NOMO-1 treated with dmso at 0.1 percent for 144 hours (cell line): Measurements from ENCODE around the gene PPIA.
A peak's percentile ranks its signal among the peaks of the same experiment; 100 is the strongest.
"Not testable (repeated sequence)": the region's sequence is repeated elsewhere in the genome, so short reads cannot be mapped to it uniquely, and the experiment has no call there.

Experiments
- DNase-seq: peaks from one replicate; lab custom pipeline; 2025; ENCODE audit not compliant: unreplicated experiment; lab: John Stamatoyannopoulos, UW

The PPIA gene

GRCh38 chr7:44785218-44785617 lies 11.3 kb upstream of the PPIA start:
- DNase-seq, result not testable (repeated sequence)

DNA sequence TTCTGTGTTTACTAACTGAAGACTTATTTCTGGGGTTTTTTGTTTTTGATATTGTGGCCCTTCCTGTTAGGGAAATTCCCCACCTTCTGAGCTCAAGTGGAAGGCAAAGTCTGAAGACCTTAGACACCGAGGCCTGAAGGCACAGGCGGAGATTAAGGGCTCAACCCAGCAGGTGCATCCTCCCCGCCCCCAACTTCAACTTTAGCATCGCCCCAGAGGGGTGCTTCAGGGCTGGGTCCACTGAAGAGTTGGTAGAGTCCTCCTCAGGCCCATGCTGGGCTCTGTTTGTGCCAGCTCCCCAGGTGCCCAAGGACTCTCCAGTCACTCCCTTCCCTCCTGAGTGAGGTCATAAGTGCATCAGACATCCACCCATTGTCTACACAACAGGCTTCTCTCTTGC lies 9.4 kb upstream of the PPIA start:
- no peak for DNase-seq

DNA sequence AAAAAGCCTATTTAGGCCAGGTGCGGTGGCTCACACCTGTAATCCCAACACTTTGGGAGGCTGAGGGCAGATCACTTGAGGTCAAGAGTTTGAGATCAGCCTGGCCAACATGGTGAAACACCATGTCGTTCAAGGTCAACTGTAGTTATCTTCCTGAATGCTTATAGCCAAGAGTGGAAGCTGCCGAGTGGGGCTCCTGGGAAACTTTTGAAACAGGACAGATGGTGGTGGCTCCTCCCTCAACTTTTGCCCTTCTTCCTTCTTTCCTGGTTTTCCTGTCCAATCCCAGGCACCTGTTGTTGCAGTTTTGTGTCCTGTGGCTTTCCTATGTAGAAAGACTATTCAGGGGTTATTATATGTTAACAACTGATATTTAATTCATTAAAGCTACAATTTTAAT lies 8.7 kb upstream of the PPIA start:
- no peak for DNase-seq

DNA sequence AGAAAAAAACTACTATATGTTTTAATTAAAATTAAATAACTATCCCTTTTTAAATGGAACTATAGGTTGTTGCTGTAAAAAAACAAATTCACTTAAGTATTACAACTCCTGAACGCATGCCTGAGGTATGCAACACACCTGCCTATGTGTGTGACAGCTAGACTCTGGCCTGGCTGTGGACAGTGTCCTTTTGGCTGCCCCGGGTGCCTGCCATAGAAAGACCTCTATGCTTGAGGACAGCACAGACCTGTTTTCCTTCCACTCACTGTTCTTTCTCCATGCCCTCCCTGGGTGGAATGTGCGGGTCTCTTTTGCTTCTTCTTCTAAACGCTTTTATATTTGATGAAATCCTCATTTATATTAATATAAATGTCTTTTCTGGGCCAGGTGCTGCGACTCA lies 6.5 kb upstream of the PPIA start:
- no peak for DNase-seq

DNA sequence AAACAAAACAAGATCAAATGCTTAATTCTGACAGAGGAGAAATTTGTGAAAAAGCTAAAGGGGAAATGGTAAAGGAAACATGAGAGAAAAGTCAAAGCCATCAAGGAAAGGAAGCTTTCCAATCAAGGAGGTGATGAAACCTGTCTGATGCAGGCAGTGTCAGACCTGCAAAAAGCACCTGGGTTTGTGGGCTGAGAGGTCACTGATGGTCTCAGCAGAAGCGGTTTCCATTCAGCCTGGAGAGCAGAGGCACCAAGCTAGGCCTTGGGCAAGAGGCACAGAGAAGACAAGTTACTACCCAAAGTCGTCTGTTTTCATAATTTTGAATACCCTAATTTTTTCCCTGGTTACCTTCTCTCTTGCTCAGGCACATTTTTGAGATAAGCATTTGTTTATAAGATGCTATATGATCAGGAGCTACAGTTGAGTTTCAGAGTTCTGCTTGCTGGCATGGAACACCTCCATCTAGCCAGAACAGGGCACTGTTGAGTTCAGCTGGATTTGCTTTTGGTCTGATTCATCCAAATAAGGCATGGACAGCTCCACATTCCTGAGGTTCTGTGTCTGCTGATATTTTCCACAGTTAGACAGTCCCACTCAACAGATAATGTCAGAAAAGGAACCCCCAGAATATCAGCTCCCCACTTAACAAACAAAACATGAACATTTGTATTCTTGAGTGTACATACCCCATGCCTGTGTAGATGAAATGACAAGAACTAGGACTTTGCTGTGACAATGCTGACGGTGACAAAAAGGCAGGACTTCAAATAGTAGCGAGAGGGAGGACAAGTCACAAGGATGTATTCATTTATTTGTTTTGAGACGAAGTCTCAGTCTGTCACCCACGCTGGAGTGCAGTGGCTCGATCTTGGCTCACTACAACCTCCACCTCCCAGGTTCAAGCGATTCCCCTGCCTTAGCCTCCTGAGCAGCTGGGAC lies 4.9 kb upstream of the PPIA start:
- no peak for DNase-seq

GRCh38 chr7:44793919-44794318 lies 2.6 kb upstream of the PPIA start:
- DNase-seq, result no peak

DNA sequence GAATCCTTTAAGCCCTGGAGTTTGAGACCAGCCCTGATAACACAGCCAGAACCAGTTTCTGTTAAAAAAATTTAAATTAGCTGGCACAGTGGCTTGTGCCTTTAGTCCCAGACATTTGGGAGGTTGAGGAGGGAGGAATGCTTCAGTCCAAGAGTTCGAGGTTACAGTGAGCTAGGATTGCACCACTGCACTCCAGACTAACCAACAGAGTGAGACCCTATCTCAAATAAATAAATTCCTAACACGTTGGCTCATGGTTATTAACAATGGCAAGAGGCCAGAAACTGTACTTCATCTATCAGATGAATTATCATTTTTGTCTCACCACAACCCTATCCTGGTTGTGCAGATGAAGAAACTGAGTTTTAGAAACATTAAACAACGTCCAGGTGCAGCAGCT lies 2.1 kb upstream of the PPIA start:
- no peak for DNase-seq

GRCh38 chr7:44796034-44796503 lies 412 bp upstream of the PPIA start:
- DNase-seq, result no peak

GRCh38 chr7:44797329-44798258 lies 1.1 kb downstream of the PPIA start:
- peak; percentile 89 for DNase-seq

- DNase-seq, result no peak
Measured at GRCh38 chr7:44798649-44799305, 2.3 kb downstream of the PPIA start.

DNA sequence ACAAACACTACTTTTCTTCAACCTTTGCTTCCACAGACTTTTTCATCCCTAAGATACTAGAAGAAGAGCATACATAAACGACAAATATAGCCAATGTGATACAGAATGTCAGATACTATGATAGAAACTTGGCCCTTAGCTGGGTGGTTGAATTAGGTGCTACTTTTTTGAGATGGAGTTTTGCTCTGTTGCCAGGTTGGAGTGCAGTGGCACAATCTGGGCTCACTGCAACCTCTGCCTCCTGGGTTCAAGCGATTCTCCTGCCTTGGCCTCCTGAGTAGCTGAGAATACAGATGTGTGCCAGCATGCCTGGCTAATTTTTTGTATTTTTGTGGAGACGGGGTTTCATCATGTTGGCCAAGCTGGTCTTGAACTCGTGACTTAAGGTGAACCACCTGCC lies 3.5 kb downstream of the PPIA start:
- DNase-seq, result no peak

- DNase-seq, result no peak
Measured at GRCh38 chr7:44801890-44802289, 5.4 kb downstream of the PPIA start.

DNA sequence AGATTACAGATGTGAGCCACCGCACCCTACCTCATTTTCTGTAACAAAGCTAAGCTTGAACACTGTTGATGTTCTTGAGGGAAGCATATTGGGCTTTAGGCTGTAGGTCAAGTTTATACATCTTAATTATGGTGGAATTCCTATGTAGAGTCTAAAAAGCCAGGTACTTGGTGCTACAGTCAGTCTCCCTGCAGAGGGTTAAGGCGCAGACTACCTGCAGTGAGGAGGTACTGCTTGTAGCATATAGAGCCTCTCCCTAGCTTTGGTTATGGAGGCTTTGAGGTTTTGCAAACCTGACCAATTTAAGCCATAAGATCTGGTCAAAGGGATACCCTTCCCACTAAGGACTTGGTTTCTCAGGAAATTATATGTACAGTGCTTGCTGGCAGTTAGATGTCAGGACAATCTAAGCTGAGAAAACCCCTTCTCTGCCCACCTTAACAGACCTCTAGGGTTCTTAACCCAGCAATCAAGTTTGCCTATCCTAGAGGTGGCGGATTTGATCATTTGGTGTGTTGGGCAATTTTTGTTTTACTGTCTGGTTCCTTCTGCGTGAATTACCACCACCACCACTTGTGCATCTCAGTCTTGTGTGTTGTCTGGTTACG lies 6.0 kb downstream of the PPIA start:
- DNase-seq, result no peak

DNA sequence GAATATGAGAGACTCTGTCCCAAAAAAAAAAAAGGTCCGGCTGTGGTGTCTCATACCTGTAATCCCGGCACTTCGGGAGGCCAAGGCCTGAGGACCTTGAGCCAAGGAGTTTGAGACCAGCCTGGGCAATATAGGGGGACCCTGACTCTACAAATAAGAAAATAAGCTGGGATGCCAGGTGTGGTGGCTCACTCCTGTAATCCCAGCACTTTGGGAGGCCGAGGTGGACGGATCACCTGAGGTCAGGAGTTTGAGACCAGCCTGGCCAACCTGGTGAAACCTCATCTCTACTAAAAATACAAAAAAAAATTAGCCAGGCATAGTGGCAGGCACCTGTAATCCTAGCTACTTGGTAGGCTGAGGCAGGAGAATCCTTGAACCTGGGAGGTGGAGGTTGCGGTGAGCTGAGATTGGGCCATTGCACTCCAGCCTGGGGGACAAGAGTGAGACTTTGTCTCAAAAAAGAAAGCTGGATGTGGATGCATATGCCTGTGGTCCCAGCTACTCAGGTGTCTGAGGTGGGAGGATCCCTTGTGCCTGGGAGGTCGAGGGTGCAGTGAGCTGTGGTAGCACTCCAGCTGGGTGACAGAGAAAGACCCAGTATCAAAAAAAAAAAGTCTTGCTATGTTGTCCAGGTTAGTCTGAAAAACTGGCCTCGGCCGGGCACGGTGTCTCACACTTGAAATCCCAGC lies 7.5 kb downstream of the PPIA start:
- DNase-seq, result not testable (repeated sequence)

DNA sequence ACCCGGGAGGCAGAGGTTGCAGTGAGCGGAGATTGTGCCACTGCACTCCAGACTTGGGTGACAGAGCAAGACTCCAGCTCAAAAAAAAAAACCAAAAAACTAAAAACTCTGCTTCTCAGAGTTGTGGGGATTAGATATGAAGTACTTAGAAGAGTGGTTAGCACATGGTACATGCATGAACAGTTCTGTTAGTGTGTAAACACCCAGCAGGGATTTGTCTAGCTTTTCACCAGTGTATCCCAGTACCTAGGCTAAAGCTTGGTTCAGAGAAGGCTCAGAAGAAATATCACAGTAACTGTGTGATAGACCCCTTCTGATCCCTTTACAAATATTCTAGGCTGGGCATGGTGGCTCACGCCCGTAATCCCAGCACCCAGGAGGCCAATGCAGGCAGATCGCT lies 9.5 kb downstream of the PPIA start:
- no peak for DNase-seq

DNA sequence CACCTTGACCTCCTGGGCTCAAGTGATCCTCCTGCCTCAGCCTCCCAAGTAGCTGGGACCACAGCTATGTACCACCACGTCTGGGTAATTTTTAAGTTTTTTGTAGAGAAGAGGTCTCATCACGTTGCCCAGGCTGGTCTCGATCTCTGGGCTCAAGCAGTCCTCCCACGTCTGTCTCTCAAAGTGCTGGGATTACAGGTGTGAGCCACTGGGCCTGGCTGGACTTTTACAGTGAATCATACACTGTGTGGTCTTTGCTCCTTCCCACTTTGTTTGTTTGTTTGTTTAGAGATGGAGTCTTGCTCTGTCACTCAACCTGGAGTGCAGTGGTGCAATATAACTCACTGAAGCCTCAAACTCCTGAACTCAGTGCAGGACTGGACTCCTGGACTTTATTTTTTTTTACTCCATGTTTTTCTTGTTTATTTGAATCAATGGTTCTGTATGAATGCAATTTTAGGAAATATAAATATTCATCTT lies 12.5 kb downstream of the PPIA start:
- DNase-seq, result no peak

- DNase-seq, result no peak
Measured at GRCh38 chr7:44811093-44811492, 14.6 kb downstream of the PPIA start.

DNA sequence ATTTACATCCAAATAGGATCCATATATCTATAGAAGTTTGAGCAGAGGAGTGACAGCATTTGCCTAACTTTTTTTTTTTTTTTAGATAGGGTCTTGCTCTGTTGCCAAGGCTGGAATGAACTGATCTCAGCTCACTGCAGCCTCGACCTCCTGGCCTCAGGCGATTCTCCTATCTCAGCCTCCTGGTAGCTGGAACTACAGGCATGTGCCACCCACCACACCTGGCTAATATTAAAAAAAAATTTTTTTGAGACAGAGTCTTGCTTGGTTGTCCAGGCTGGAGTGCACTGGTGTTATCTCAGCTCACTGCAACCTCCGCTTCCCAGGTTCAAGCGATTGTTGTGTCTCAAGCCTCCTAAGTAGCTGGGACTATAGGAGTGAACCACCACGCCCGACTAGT lies 15.1 kb downstream of the PPIA start:
- no peak for DNase-seq

- no peak for DNase-seq
Measured at GRCh38 chr7:44814919-44815318, 18.4 kb downstream of the PPIA start.

DNA sequence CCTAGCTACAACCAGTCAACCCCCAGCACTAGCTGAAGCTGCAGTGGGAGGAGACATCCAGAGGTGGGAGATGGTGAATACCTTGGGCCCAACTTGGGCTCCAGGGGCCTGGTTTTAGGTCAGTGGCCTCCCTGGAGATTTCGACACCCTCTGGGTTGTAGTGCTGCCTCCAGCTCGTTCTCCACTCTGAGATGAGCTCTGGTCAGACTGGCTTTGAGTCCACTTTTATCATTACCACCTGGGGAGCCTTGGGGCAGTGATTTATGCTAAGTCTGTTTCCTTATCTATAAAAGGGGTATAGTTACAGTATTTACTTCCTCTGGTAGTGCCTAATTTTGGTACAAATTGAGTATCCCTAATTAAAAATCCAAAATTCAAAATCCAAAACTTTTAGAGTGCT lies 22.8 kb downstream of the PPIA start:
- DNase-seq, result no peak
